HepG2 (cell line): ENCODE measurements around the gene NACC2. TPM values are rescaled to one million over a fixed set of nuclear protein-coding genes. Genes with fewer than 3 reads are reported as not detected.

Source experiments
- EED ChIP-seq: sonication (generic); formaldehyde crosslinking; IDR thresholded peaks from 2 replicates; pipeline ENCODE4 v1.5.0; 2020; ENCODE audit warnings: mild to moderate bottlenecking, missing genetic modification reagents
- HNRNPLL ChIP-seq: fragments of 200-400 bp; formaldehyde crosslinking; IDR thresholded peaks from 2 replicates; pipeline ENCODE4 v1.6.1; 2017; ENCODE audit warnings: mild to moderate bottlenecking, low read depth, low read length; ENCODE audit not compliant: poor library complexity, severe bottlenecking
- HOXA3 ChIP-seq: sonication (generic); formaldehyde crosslinking; IDR thresholded peaks from 2 replicates; pipeline ENCODE4 v1.5.0; 2020; ENCODE audit warnings: missing genetic modification reagents
- MTA3 ChIP-seq: sonication (generic); formaldehyde crosslinking; IDR thresholded peaks from 2 replicates; pipeline ENCODE4 v1.4.0; 2020; ENCODE audit warnings: missing genetic modification reagents
- PHF8 ChIP-seq: sonication (generic); formaldehyde crosslinking; IDR thresholded peaks from 2 replicates; pipeline ENCODE4 v1.5.0; 2020; ENCODE audit warnings: missing genetic modification reagents
- RARA ChIP-seq: IDR thresholded peaks from 2 replicates; pipeline ENCODE4 v1.6.1; 2016; ENCODE audit warnings: missing genetic modification reagents, missing compliant biosample characterization
- ZBTB14 ChIP-seq: sonication (generic); formaldehyde crosslinking; IDR thresholded peaks from 2 replicates; pipeline ENCODE4 v1.4.0; 2020; ENCODE audit warnings: missing genetic modification reagents
- ZBTB2 ChIP-seq: sonication (generic); formaldehyde crosslinking; IDR thresholded peaks from 2 replicates; pipeline ENCODE4 v1.8.0; 2022; ENCODE audit warnings: low read depth, missing genetic modification reagents
- ZBTB25 ChIP-seq: IDR thresholded peaks from 2 replicates; pipeline ENCODE4 v1.6.1; 2018; ENCODE audit warnings: missing genetic modification reagents
- ZFP91 ChIP-seq: sonication (generic); formaldehyde crosslinking; IDR thresholded peaks from 2 replicates; pipeline ENCODE4 v1.9.0; 2022; ENCODE audit warnings: missing genetic modification reagents, mild to moderate bottlenecking, borderline replicate concordance
- ZNF230 ChIP-seq: sonication (generic); formaldehyde crosslinking; IDR thresholded peaks from 2 replicates; pipeline ENCODE4 v1.4.0; 2020; ENCODE audit warnings: mild to moderate bottlenecking, missing genetic modification reagents
- ZNF512 ChIP-seq: sonication (generic); formaldehyde crosslinking; IDR thresholded peaks from 2 replicates; pipeline ENCODE4 v1.4.0; 2020; ENCODE audit warnings: mild to moderate bottlenecking, missing genetic modification reagents
- polyA plus RNA-seq, 8 experiments: library from polyadenylated mRNA; depleted of rRNA in 3 of 8; stranded (reverse) in 7 of 8; unstranded in 1 of 8; fragments of >200 nt; fragmentation: Illumina TruSeq in 4 of 8; extraction: Trizol in 4 of 8; gene quantifications; 2 replicates each; pipeline versions ENCODE4 v1.2.1 to v1.2.3, GENCODE V29; 2011 to 2016; ENCODE audit warnings: low read depth in 4 of 8, missing spikeins in 1 of 8, mixed read lengths in 1 of 8; ENCODE audit not compliant: insufficient read depth in 1 of 8
- total RNA-seq, 5 experiments: library from RNA; depleted of rRNA; stranded (reverse); fragments of >200 nt; fragmentation: Illumina TruSeq; extraction: Trizol; gene quantifications; 2 replicates each; pipeline ENCODE4 v1.2.3, GENCODE V29; 2016; ENCODE audit warnings: low read depth in 1 of 5

NACC2 gene
- total and polyA plus RNA-seq, 2 of the 13 experiments (the other 11 are each of a cell fraction or from before 2014, with no cell fraction given), result 5.9 to 12.3 TPM

- peak; percentile 79 for TF ChIP-seq ZBTB14
- peak; percentile 48 for TF ChIP-seq ZFP91 (CRISPR knock-in tag)
- TF ChIP-seq ZNF230, result 0 out of 2 replicates have a peak, but pooled peaks have one; percentile 43
- peak; percentile 12; the same call in 1 of the 2 replicates for TF ChIP-seq ZBTB25 (CRISPR knock-in tag)
- TF ChIP-seq MTA3 (CRISPR knock-in tag), result no peak
- peak; percentile 60; the same call in 1 of the 2 replicates for TF ChIP-seq PHF8 (CRISPR knock-in tag)
- TF ChIP-seq HNRNPLL, result peak; percentile 37
- peak; percentile 85 for TF ChIP-seq ZBTB2 (CRISPR knock-in tag)
- no peak for TF ChIP-seq HOXA3 (CRISPR knock-in tag)
- TF ChIP-seq ZNF512, result no peak
- TF ChIP-seq EED, result 0 out of 2 replicates have a peak, but pooled peaks have one; percentile 55
- peak; percentile 23; the same call in 1 of the 2 replicates for TF ChIP-seq RARA (CRISPR knock-in tag)
These were observed at the start of gene NACC2 (continued) for GRCh38 chr9:136095070-136096058.
